PC-3 (cell line): ENCODE results near the gene AIFM3. TPM values are rescaled to one million over a fixed set of nuclear protein-coding genes. Genes with fewer than 3 reads are reported as not detected.

ENCODE experiments used
- ATAC-seq: fragments of 200-7000 bp; cut with Tn5 transposase; 2 replicates; pipeline ENCODE4 v1.9.1; 2020; ENCODE audit warnings: mild to moderate bottlenecking, moderate library complexity
- BruUV-seq: library from RNA; stranded (reverse); fragments of 400-500 nt; replicated peaks from 2 replicates; lab custom pipeline; 2021; lab: Mats Ljungman, UMichigan
- CTCF ChIA-PET: fragments of 300-600 bp; sonication (Branson Sonifier 250); formaldehyde crosslinking; loops from one replicate; lab custom pipeline; 2022; ENCODE audit warnings: antibody characterized with exemption; lab: Charles Lee
- POLR2A ChIA-PET: fragments of 300-600 bp; sonication (Branson Sonifier 250); formaldehyde crosslinking; loops from one replicate; lab custom pipeline; 2022; ENCODE audit warnings: antibody characterized with exemption; ENCODE audit not compliant: unreplicated experiment; lab: Charles Lee
- DNase-seq: peaks from one replicate; pipeline ENCODE4 v3.0.0-alpha.2; 2015
- H2AFZ ChIP-seq: fragments of 300-600 bp; sonication (generic); 2 replicates; pipeline ENCODE4 v1.6.0; 2016; ENCODE audit warnings: antibody characterized with exemption, low read length
- H3F3A ChIP-seq: fragments of 300-600 bp; sonication (generic); one replicate; pipeline ENCODE4 v1.6.0; 2017; ENCODE audit warnings: antibody characterized with exemption, low read length, control low read depth, mild to moderate bottlenecking; ENCODE audit not compliant: unreplicated experiment
- H3K27ac ChIP-seq: fragments of 300-600 bp; sonication (generic); 2 replicates; pipeline ENCODE4 v1.5.1; 2016; ENCODE audit warnings: mild to moderate bottlenecking, low read length
- H3K27me3 ChIP-seq: fragments of 300-600 bp; sonication (generic); 2 replicates; pipeline ENCODE4 v1.6.1; 2016; ENCODE audit warnings: low read length, mixed read lengths
- H3K36me3 ChIP-seq: fragments of 300-600 bp; sonication (generic); 2 replicates; pipeline ENCODE4 v1.6.1; 2016; ENCODE audit warnings: low read depth, mixed run types, low read length, mixed read lengths
- H3K4me1 ChIP-seq: fragments of 300-600 bp; sonication (generic); 2 replicates; pipeline ENCODE4 v1.5.1; 2016; ENCODE audit warnings: low read length; ENCODE audit not compliant: insufficient read depth
- H3K4me2 ChIP-seq: fragments of 300-600 bp; sonication (generic); 2 replicates; pipeline ENCODE4 v1.6.0; 2016; ENCODE audit warnings: low read length
- H3K4me3 ChIP-seq: fragments of 300-600 bp; sonication (generic); 2 replicates; pipeline ENCODE4 v1.5.1; 2016; ENCODE audit warnings: mild to moderate bottlenecking, low read length, mixed read lengths
- H3K79me2 ChIP-seq: fragments of 300-600 bp; sonication (generic); 2 replicates; pipeline ENCODE4 v1.6.1; 2017; ENCODE audit warnings: low read length, mixed read lengths
- H3K9ac ChIP-seq: fragments of 300-600 bp; sonication (generic); 2 replicates; pipeline ENCODE4 v1.6.0; 2016; ENCODE audit warnings: mild to moderate bottlenecking, low read length
- H3K9me2 ChIP-seq: fragments of 300-600 bp; sonication (generic); replicated peaks from 2 replicates; pipeline ENCODE4 v1.6.1; 2016; ENCODE audit warnings: mixed run types, low read length, mixed read lengths
- H3K9me3 ChIP-seq: fragments of 300-600 bp; sonication (generic); 2 replicates; pipeline ENCODE4 v1.6.1; 2016; ENCODE audit warnings: low read length, mixed read lengths
- H4K20me1 ChIP-seq: fragments of 300-600 bp; sonication (generic); 2 replicates; pipeline ENCODE4 v1.6.1; 2016; ENCODE audit warnings: low read length, mixed read lengths
- CTCF ChIP-seq: fragments of 300-600 bp; sonication (generic); conservative IDR thresholded peaks from 2 replicates; pipeline ENCODE4 v1.5.1; 2017; ENCODE audit warnings: antibody characterized with exemption, low read depth, mild to moderate bottlenecking, low read length
- EZH2 ChIP-seq: fragments of 300-600 bp; sonication (generic); IDR thresholded peaks from one replicate; pipeline ENCODE4 v1.6.1; 2017; ENCODE audit warnings: antibody characterized with exemption, mild to moderate bottlenecking, low read length; ENCODE audit not compliant: unreplicated experiment
- EZH2phosphoT487 ChIP-seq: fragments of 300-600 bp; sonication (generic); IDR thresholded peaks from 2 replicates; pipeline ENCODE4 v1.6.1; 2018; ENCODE audit warnings: mild to moderate bottlenecking, antibody characterized with exemption, low read length, borderline replicate concordance
- intact Hi-C: fragments of 100-400 bp; cut with micrococcal nuclease; formaldehyde crosslinking; loops from 2 replicates; pipeline ENCODE4 v1.9.0; 2023
- total RNA-seq: library from RNA; depleted of rRNA; stranded (reverse); fragments of >200 nt; gene quantifications from 2 replicates; pipeline ENCODE4 v1.2.3, GENCODE V29; 2014

AIFM3 gene
- total RNA-seq, 1 experiment from 2014 or later: 1.5 TPM

GRCh38 chr22:20964090-20964798 is 2.8 kb upstream of the AIFM3 start:
- H3K9me3 ChIP-seq: no peaks in the 10 kb centered on the region
- no TSS peak for BruUV-seq
- H3K79me2 ChIP-seq: no peaks in the 10 kb centered on the region
- no peaks in the 10 kb centered on the region for H3K9me2 ChIP-seq
- DNase-seq (no peak), ATAC-seq (no peak)
- ChIA-PET CTCF (interaction anchor here (0.5 kb wide), 1 partner anchor 35 kb away, joined by 3 read pairs; no protein-coding TSS in a partner anchor), POLR2A (no interaction called here)
- no peaks in the 10 kb centered on the region for H3K27me3 ChIP-seq
- no peaks in the 10 kb centered on the region for H4K20me1 ChIP-seq
- TF ChIP-seq EZH2: no peak
- TF ChIP-seq EZH2phosphoT487: no peak
- TF ChIP-seq CTCF: no peak
- no peak overlapping the region for H3K27ac ChIP-seq
- H3K36me3 ChIP-seq: no peaks in the 10 kb centered on the region
- H3K4me3 ChIP-seq: no peak overlapping the region
- no peaks in the 10 kb centered on the region for H3F3A ChIP-seq
- H2AFZ ChIP-seq: no peak overlapping the region
- H3K4me2 ChIP-seq: no peak overlapping the region
- H3K9ac ChIP-seq: no peak overlapping the region
- intact Hi-C loops: no loop called here
- H3K4me1 ChIP-seq: no peaks in the 10 kb centered on the region

GRCh38 chr22:20964799-20965103 is 2.3 kb upstream of the AIFM3 start:
- Histone ChIP-seq H3K79me2 (no peaks in the 10 kb centered on the region), H3K4me3 (no peak overlapping the region), H3K27me3 (no peaks in the 10 kb centered on the region), H3K4me2 (no peak overlapping the region), H3K9me2 (no peaks in the 10 kb centered on the region), H3F3A (no peaks in the 10 kb centered on the region), H2AFZ (no peak overlapping the region), H3K36me3 (no peaks in the 10 kb centered on the region), H4K20me1 (no peaks in the 10 kb centered on the region), H3K9me3 (no peaks in the 10 kb centered on the region), H3K27ac (no peak overlapping the region), H3K9ac (no peak overlapping the region), H3K4me1 (no peaks in the 10 kb centered on the region)
- DNase-seq (no peak), ATAC-seq (no peak)
- ChIA-PET CTCF (interaction anchor here (0.5 kb wide), 1 partner anchor 36 kb away, joined by 3 read pairs; no protein-coding TSS in a partner anchor), POLR2A (no interaction called here)
- TF ChIP-seq EZH2phosphoT487: no peak
- no peak for TF ChIP-seq CTCF
- TF ChIP-seq EZH2: no peak
- no TSS peak for BruUV-seq
- intact Hi-C loops: no loop called here
